Measurements from ENCODE around the gene LIG4. TPM values are rescaled to one million over a fixed set of nuclear protein-coding genes. Genes with fewer than 3 reads are reported as not detected.

LIG4 gene
- total and polyA plus RNA-seq, 9 of the 15 experiments (the other 6 are each of a cell fraction or from before 2014, with no cell fraction given), result 1.5 to 7.8 (median 5.1) TPM

DNA sequence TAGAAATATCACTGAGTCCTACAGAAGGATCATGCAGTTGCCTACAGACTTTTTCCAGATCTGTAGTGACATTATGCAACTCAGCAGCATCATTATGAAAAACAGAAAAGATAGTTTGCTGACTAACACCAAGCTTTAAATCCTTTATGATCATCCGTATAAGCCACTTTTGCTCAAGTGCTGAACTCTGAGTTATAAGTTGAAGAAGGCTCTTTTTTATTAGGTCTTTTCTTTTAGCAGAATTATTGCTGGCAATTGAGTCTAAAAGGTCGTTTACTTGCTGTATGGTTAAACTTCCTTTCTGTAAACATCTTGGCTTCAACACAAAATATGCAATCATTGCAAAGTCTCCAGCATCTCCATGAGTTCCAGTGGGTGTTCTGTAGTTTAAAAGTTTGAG is 4.8 kb downstream of the LIG4 start:
- ATAC-seq, result no peak
- Histone ChIP-seq H3K27ac (ENCODE audit: extremely low read depth, low read depth, low read length) (no peak overlapping the region), H3K4me2 (ENCODE audit: insufficient read depth, low read length) (no peak overlapping the region), H3K27me3 (ENCODE audit: control insufficient read depth in 2 of 2, insufficient read depth in 2 of 2, low read length in 2 of 2) (no peaks in the 10 kb centered on the region), H4K20me1 (replicated peaks; ENCODE audit: control insufficient read depth, insufficient read depth, low read length) (no peaks in the 10 kb centered on the region), H3K79me2 (ENCODE audit: control insufficient read depth, insufficient read depth, low read length) (no peaks in the 10 kb centered on the region), H3K4me3 (no peak overlapping the region), H3K9me1 (ENCODE audit: control insufficient read depth, insufficient read depth, low read length) (no peaks in the 10 kb centered on the region), H2AFZ (ENCODE audit: low read depth, low read length) (no peak overlapping the region), H3K36me3 (ENCODE audit: control insufficient read depth, insufficient read depth, low read length) (peaks cover 10% of the 10 kb centered on the region; the same call in 1 of the 3 replicates), H3K9ac (ENCODE audit: insufficient read depth in 1 of 2, low read depth in 2 of 2, low read length in 2 of 2) (no peak overlapping the region), H3K9me3 (replicated peaks; ENCODE audit: control insufficient read depth, insufficient read depth, low read depth, low read length) (no peaks in the 10 kb centered on the region), H3K4me1 (replicated peaks in 1 of 2; ENCODE audit: control insufficient read depth in 2 of 2, insufficient read depth in 2 of 2, low read length in 2 of 2) (peaks cover 0 to 2% of the 10 kb centered on the region in 2 experiments; a peak in 1 of 5 replicates)
- intact Hi-C loops (cut with micrococcal nuclease), result no loop called here
- ChIA-PET CTCF (ENCODE audit: low intra/inter-chr PET ratio) (no interaction called here), POLR2A (no interaction called here)
- in situ Hi-C loops (cut with MboI), result no loop called here
- 45% methylated on average over 2 of the region's 2 CpGs for WGBS (ENCODE audit: insufficient coverage, low coverage, missing lambda C conversion rate)
- TF ChIP-seq CBX2 (IDR thresholded peaks at IDR 0.05; ENCODE audit: insufficient read depth, low read length, poor library complexity, severe bottlenecking), result no peak
- no peak for TF ChIP-seq GTF2A2 (tag; IDR thresholded peaks at IDR 0.05)
- TF ChIP-seq NR4A1 (CRISPR knock-in tag; IDR thresholded peaks at IDR 0.05), result no peak
- no peak for TF ChIP-seq NR4A1 (tag; IDR thresholded peaks at IDR 0.05)
- TF ChIP-seq, protein P1, sequence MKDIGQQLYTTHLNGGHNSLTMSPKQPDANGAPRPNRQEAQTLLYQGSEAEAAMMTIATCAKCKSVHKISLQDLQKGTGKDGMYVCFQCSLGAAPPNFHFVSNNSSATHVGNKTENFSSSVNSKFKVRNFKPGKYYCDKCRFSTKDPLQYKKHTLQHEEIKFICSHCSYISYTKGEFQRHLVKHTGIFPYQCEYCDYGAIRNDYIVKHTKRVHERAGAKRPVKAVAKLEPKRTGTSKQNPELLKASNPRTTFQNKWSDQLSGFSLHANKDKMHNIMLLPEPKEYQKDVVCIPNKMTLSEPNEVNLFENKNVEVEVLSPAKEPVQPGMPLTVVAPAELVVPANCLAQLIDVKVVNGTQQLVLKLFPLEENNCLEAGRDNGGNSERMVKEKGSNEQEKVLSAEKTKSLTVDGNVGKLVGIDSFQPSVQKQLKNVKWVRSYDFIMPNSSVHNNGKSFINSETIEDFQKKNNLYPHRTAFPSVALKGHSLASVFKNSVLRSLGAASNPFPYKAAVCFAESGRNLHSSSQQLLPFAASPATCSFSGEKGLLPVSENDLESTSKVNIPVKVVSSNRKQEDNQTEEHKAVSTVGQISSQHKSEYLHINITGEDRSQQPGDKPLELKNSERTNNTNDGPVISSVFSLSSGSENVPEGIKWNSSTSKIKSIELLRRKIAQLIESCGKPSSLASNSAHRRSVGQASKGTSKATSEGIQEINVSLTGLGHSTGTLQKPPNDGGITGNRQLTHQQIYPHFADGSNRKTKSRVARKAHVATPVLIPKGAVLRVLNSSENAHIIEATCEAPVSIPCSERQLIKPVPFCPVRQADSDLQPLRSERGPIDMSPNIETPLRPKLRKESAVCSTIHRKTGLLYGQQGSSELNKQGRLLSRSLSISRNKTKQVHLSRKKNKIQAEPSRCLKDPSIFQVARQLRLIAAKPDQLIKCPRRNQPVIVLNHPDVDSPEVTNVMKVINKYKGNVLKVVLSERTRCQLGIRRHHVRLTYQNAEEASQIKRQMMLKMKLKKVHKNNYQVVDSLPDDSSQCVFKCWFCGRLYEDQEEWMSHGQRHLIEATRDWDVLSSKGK (CRISPR knock-in tag; IDR thresholded peaks at IDR 0.05), result no peak
- TF ChIP-seq DDX20 (tag; IDR thresholded peaks at IDR 0.05; ENCODE audit: low read depth), result no peak
- no peak for TF ChIP-seq ZC3H4 (CRISPR knock-in tag; IDR thresholded peaks at IDR 0.05; ENCODE audit: borderline replicate concordance)
- no peak for TF ChIP-seq HLTF (IDR thresholded peaks at IDR 0.05)
- no peak for TF ChIP-seq XRCC5 (IDR thresholded peaks at IDR 0.05; ENCODE audit: low read depth, low read length)
- TF ChIP-seq, protein P2, sequence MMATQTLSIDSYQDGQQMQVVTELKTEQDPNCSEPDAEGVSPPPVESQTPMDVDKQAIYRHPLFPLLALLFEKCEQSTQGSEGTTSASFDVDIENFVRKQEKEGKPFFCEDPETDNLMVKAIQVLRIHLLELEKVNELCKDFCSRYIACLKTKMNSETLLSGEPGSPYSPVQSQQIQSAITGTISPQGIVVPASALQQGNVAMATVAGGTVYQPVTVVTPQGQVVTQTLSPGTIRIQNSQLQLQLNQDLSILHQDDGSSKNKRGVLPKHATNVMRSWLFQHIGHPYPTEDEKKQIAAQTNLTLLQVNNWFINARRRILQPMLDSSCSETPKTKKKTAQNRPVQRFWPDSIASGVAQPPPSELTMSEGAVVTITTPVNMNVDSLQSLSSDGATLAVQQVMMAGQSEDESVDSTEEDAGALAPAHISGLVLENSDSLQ (IDR thresholded peaks at IDR 0.05), result no peak
- TF ChIP-seq ZNF551 (CRISPR knock-in tag; IDR thresholded peaks at IDR 0.05), result no peak
- no peak for TF ChIP-seq PHTF2 (CRISPR knock-in tag; IDR thresholded peaks at IDR 0.05)
- TF ChIP-seq POLR2B (IDR thresholded peaks at IDR 0.05; ENCODE audit: low read depth, partially characterized antibody), result no peak
- no peak for TF ChIP-seq ZNF146 (CRISPR knock-in tag; IDR thresholded peaks at IDR 0.05; ENCODE audit: unreplicated experiment)
- TF ChIP-seq, protein P3, sequence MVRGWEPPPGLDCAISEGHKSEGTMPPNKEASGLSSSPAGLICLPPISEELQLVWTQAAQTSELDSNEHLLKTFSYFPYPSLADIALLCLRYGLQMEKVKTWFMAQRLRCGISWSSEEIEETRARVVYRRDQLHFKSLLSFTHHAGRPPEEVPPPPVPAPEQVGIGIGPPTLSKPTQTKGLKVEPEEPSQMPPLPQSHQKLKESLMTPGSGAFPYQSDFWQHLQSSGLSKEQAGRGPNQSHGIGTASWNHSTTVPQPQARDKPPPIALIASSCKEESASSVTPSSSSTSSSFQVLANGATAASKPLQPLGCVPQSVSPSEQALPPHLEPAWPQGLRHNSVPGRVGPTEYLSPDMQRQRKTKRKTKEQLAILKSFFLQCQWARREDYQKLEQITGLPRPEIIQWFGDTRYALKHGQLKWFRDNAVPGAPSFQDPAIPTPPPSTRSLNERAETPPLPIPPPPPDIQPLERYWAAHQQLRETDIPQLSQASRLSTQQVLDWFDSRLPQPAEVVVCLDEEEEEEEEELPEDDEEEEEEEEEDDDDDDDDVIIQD (CRISPR knock-in tag; IDR thresholded peaks at IDR 0.05), result no peak
- no peak for DNase-seq (ENCODE audit: extremely low read depth in 1 of 4, low spot score in 3 of 4)
- FAIRE-seq, result no peak
- BruUV-seq (replicated peaks), result no TSS peak
